ENCODE measurements around the gene GPC6.

The GPC6 gene

DNA sequence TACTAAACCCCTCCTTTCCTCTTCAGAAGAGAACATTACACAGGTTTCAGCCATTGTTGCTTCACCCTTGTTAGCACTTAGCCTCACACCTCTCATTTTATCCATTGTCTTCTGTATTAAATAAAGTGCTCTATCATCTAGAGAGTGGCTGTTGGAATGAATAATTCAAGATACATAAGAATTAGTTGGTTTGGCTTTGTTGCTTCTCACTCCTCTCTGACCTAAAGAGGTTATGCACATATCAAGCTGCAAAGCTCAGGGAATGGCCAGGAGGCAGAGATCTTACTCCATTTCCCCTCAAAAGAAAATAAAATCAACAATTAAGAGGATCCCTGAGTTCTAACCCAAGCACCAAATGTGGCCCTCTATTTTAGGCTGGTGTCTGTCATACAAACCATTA, 1173.2 kb downstream of the GPC6 start:
- Histone ChIP-seq H3K9me3 (ENCODE audit: insufficient read depth, low read depth, low read length) (peaks cover 4% of the 10 kb centered on the region; the same call in 1 of the 2 replicates), H3K4me2 (ENCODE audit: low read depth, low read length, poor library complexity, severe bottlenecking) (no peak overlapping the region), H3K36me3 (ENCODE audit: insufficient read depth, low read length) (no peaks in the 10 kb centered on the region), H3K9me2 (replicated peaks; ENCODE audit: low read depth, low read length) (no peaks in the 10 kb centered on the region), H3F3A (ENCODE audit: low read depth) (no peaks in the 10 kb centered on the region), H2AFZ (ENCODE audit: low read length) (no peak overlapping the region), H3K79me2 (ENCODE audit: insufficient read depth, low read length) (no peaks in the 10 kb centered on the region), H3K4me3 (ENCODE audit: low read length, poor library complexity, severe bottlenecking) (no peak overlapping the region), H3K4me1 (ENCODE audit: insufficient read depth, low read length, poor library complexity, severe bottlenecking) (no peaks in the 10 kb centered on the region), H4K20me1 (ENCODE audit: insufficient read depth, low read length, poor library complexity, severe bottlenecking) (no peaks in the 10 kb centered on the region), H3K27me3 (ENCODE audit: insufficient read depth, low read length, poor library complexity, severe bottlenecking) (no peaks in the 10 kb centered on the region), H3K9ac (ENCODE audit: low read depth, low read length, poor library complexity, severe bottlenecking) (no peak overlapping the region)
- no peak for TF ChIP-seq EZH2phosphoT487 (IDR thresholded peaks at IDR 0.05; ENCODE audit: borderline replicate concordance)

- TF ChIP-seq, protein P1, sequence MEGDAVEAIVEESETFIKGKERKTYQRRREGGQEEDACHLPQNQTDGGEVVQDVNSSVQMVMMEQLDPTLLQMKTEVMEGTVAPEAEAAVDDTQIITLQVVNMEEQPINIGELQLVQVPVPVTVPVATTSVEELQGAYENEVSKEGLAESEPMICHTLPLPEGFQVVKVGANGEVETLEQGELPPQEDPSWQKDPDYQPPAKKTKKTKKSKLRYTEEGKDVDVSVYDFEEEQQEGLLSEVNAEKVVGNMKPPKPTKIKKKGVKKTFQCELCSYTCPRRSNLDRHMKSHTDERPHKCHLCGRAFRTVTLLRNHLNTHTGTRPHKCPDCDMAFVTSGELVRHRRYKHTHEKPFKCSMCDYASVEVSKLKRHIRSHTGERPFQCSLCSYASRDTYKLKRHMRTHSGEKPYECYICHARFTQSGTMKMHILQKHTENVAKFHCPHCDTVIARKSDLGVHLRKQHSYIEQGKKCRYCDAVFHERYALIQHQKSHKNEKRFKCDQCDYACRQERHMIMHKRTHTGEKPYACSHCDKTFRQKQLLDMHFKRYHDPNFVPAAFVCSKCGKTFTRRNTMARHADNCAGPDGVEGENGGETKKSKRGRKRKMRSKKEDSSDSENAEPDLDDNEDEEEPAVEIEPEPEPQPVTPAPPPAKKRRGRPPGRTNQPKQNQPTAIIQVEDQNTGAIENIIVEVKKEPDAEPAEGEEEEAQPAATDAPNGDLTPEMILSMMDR (conservative IDR thresholded peaks at IDR 0.05; ENCODE audit: low read length), result no peak
- TF ChIP-seq EZH2phosphoT487 (IDR thresholded peaks at IDR 0.05; ENCODE audit: borderline replicate concordance), result no peak
Measured at GRCh38 chr13:94400874-94401273, 1174.3 kb downstream of the GPC6 start.

GRCh38 chr13:94408314-94409036, 1181.9 kb downstream of the GPC6 start:
- H3K9ac ChIP-seq (ENCODE audit: low read depth, low read length, poor library complexity, severe bottlenecking), result no peak overlapping the region
- no peaks in the 10 kb centered on the region for H3K27me3 ChIP-seq (ENCODE audit: insufficient read depth, low read length, poor library complexity, severe bottlenecking)
- no peak overlapping the region for H3K4me2 ChIP-seq (ENCODE audit: low read depth, low read length, poor library complexity, severe bottlenecking)
- H3F3A ChIP-seq (ENCODE audit: low read depth), result no peaks in the 10 kb centered on the region
- no peaks in the 10 kb centered on the region for H3K9me2 ChIP-seq (replicated peaks; ENCODE audit: low read depth, low read length)
- H3K4me1 ChIP-seq (ENCODE audit: insufficient read depth, low read length, poor library complexity, severe bottlenecking), result no peaks in the 10 kb centered on the region
- no peak for TF ChIP-seq EZH2phosphoT487 (IDR thresholded peaks at IDR 0.05; ENCODE audit: borderline replicate concordance)
- TF ChIP-seq, protein P1 (conservative IDR thresholded peaks at IDR 0.05; ENCODE audit: low read length), result no peak
- H2AFZ ChIP-seq (ENCODE audit: low read length), result no peak overlapping the region
- H3K9me3 ChIP-seq (ENCODE audit: insufficient read depth, low read depth, low read length), result no peaks in the 10 kb centered on the region
- no peaks in the 10 kb centered on the region for H3K79me2 ChIP-seq (ENCODE audit: insufficient read depth, low read length)
- H4K20me1 ChIP-seq (ENCODE audit: insufficient read depth, low read length, poor library complexity, severe bottlenecking), result no peaks in the 10 kb centered on the region
- H3K36me3 ChIP-seq (ENCODE audit: insufficient read depth, low read length), result no peaks in the 10 kb centered on the region
- H3K4me3 ChIP-seq (ENCODE audit: low read length, poor library complexity, severe bottlenecking), result no peak overlapping the region

More at GRCh38 chr13:94400874-94401273, 1174.3 kb downstream of the GPC6 start:
- no peak overlapping the region for H3K4me3 ChIP-seq (ENCODE audit: low read length, poor library complexity, severe bottlenecking)
- no peak overlapping the region for H2AFZ ChIP-seq (ENCODE audit: low read length)
- H3F3A ChIP-seq (ENCODE audit: low read depth), result no peaks in the 10 kb centered on the region
- no peaks in the 10 kb centered on the region for H3K36me3 ChIP-seq (ENCODE audit: insufficient read depth, low read length)
- peaks cover 4% of the 10 kb centered on the region; the same call in 1 of the 2 replicates for H3K9me3 ChIP-seq (ENCODE audit: insufficient read depth, low read depth, low read length)
- H3K79me2 ChIP-seq (ENCODE audit: insufficient read depth, low read length), result no peaks in the 10 kb centered on the region
- H4K20me1 ChIP-seq (ENCODE audit: insufficient read depth, low read length, poor library complexity, severe bottlenecking), result no peaks in the 10 kb centered on the region
- no peaks in the 10 kb centered on the region for H3K27me3 ChIP-seq (ENCODE audit: insufficient read depth, low read length, poor library complexity, severe bottlenecking)
- no peaks in the 10 kb centered on the region for H3K9me2 ChIP-seq (replicated peaks; ENCODE audit: low read depth, low read length)
- no peak overlapping the region for H3K4me2 ChIP-seq (ENCODE audit: low read depth, low read length, poor library complexity, severe bottlenecking)
- no peak overlapping the region for H3K9ac ChIP-seq (ENCODE audit: low read depth, low read length, poor library complexity, severe bottlenecking)
- no peaks in the 10 kb centered on the region for H3K4me1 ChIP-seq (ENCODE audit: insufficient read depth, low read length, poor library complexity, severe bottlenecking)

- Histone ChIP-seq H3K4me1 (ENCODE audit: insufficient read depth, low read length, poor library complexity, severe bottlenecking) (no peaks in the 10 kb centered on the region), H3K4me3 (ENCODE audit: low read length, poor library complexity, severe bottlenecking) (no peak overlapping the region), H3K27me3 (ENCODE audit: insufficient read depth, low read length, poor library complexity, severe bottlenecking) (no peaks in the 10 kb centered on the region), H3K9me2 (replicated peaks; ENCODE audit: low read depth, low read length) (no peaks in the 10 kb centered on the region), H3F3A (ENCODE audit: low read depth) (no peaks in the 10 kb centered on the region), H3K9me3 (ENCODE audit: insufficient read depth, low read depth, low read length) (no peaks in the 10 kb centered on the region), H3K9ac (ENCODE audit: low read depth, low read length, poor library complexity, severe bottlenecking) (no peak overlapping the region), H3K4me2 (ENCODE audit: low read depth, low read length, poor library complexity, severe bottlenecking) (no peak overlapping the region), H2AFZ (ENCODE audit: low read length) (no peak overlapping the region), H3K36me3 (ENCODE audit: insufficient read depth, low read length) (no peaks in the 10 kb centered on the region), H3K79me2 (ENCODE audit: insufficient read depth, low read length) (no peaks in the 10 kb centered on the region), H4K20me1 (ENCODE audit: insufficient read depth, low read length, poor library complexity, severe bottlenecking) (no peaks in the 10 kb centered on the region)
- TF ChIP-seq EZH2phosphoT487 (IDR thresholded peaks at IDR 0.05; ENCODE audit: borderline replicate concordance), result no peak
- TF ChIP-seq, protein P1 (conservative IDR thresholded peaks at IDR 0.05; ENCODE audit: low read length), result no peak
Measured at GRCh38 chr13:94411747-94412146, 1185.1 kb downstream of the GPC6 start.
